HUES48 (cell line): ENCODE data around the gene HRAS.
"Not testable (repeated sequence)": the region's sequence is repeated elsewhere in the genome, so short reads cannot be mapped to it uniquely, and the experiment has no call there.

Experiments used
- H3K27ac ChIP-seq: one replicate; pipeline ENCODE4 v1.7.0; 2013; ENCODE audit warnings: low read depth, low read length, inconsistent platforms
- H3K27me3 ChIP-seq: 2 replicates; pipeline ENCODE4 v1.6.1; 2013; ENCODE audit warnings: mild to moderate bottlenecking, low read length; ENCODE audit not compliant: control insufficient read depth, insufficient read depth
- H3K36me3 ChIP-seq: 2 replicates; pipeline ENCODE4 v1.6.1; 2013; ENCODE audit warnings: low read length; ENCODE audit not compliant: control insufficient read depth, insufficient read depth
- H3K4me1 ChIP-seq: 2 replicates; pipeline ENCODE4 v1.6.1; 2013; ENCODE audit warnings: mild to moderate bottlenecking, low read length; ENCODE audit not compliant: control insufficient read depth, insufficient read depth
- H3K4me3 ChIP-seq: 2 replicates; pipeline ENCODE4 v1.5.1; 2013; ENCODE audit warnings: mild to moderate bottlenecking, low read depth, low read length
- H3K9ac ChIP-seq: 2 replicates; pipeline ENCODE4 v1.6.1; 2013; ENCODE audit warnings: mild to moderate bottlenecking, low read depth, low read length, moderate library complexity
- H3K9me3 ChIP-seq: 2 replicates; pipeline ENCODE4 v1.6.1; 2013; ENCODE audit warnings: low read length; ENCODE audit not compliant: control insufficient read depth, insufficient read depth

Gene HRAS

DNA sequence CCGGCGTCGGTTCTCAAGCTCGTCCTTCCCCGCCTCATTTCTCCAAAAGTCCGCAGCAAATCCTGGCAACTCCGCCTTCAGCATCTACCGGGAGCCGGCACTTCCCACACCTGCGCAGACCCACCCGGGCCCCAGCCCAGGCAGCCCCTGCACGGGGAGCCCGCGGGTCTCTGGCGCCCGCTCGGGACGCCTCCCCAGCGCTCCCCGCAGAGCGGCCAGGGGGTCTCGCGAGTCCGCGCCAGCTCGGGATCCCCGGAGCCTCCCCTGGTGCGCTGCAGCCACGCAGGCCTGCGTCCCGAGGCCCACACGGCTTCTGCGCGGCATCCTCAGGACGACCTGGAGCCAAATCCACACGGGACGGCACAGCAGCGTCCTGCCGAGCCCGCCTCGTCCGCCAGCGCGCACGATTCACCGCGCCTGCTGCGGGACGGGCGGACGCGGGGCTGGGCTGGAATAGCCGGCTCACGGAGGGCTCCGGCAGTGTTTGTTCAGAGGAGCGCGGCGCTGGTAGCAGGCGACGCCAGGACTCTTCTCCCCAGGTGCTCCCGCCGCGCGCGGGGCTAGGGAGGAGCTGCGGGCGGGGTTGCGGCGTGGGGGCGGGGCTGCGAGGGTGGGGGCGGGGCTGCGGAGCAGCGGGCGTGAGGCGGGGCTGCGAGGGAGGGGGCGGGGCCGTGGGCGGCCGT is 40.1 kb upstream of the HRAS start:
- peak overlapping the region; percentile 30; the same call in 1 of the 2 replicates for H3K9ac ChIP-seq
- peaks cover 6% of the 10 kb centered on the region; the same call in 1 of the 2 replicates for H3K36me3 ChIP-seq
- peak overlapping the region; percentile 76 for H3K4me3 ChIP-seq
- H3K9me3 ChIP-seq, result no peaks in the 10 kb centered on the region
- H3K4me1 ChIP-seq, result peaks cover 20% of the 10 kb centered on the region
- H3K27ac ChIP-seq, result peak overlapping the region; percentile 20
- peaks cover 16% of the 10 kb centered on the region for H3K27me3 ChIP-seq

DNA sequence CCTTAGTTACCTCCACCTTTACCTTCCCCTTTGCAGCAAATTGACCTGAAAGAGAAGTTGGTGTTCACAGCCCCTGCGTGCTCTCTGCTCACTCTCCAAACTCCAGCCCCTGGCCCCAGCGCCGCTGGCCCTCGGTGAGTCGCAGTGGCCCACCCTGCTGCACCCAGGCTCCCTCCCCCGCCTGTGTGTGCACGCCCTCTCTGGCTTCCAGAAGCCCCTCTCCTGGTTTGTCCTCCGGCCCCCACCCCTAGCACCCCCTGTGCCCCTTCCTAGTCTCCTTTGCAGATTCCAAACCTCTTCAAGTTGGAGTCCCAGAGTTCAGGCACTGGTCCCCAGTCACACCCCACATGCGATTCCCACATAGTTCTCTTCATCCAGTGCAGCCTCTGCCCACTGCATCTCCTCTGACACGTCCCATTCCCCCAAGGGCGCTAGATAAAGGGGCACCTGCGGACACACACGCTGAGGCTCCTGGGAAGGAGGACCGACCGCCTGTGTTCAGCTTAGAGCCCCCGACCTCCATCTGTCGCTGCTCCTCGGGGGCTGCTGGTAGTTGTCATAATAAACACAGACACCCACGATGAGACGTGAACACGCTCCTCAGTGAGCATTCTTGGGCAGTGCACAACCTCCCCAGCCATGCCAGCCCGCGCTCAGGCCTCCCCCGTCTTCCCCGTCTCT is 39.4 kb upstream of the HRAS start:
- no peaks in the 10 kb centered on the region for H3K9me3 ChIP-seq
- peaks cover 4% of the 10 kb centered on the region; the same call in 1 of the 2 replicates for H3K36me3 ChIP-seq
- peaks cover 20% of the 10 kb centered on the region for H3K4me1 ChIP-seq
- no peak overlapping the region for H3K9ac ChIP-seq
- peak overlapping the region; percentile 76 for H3K4me3 ChIP-seq
- peaks cover 16% of the 10 kb centered on the region for H3K27me3 ChIP-seq
- no peak overlapping the region for H3K27ac ChIP-seq

DNA sequence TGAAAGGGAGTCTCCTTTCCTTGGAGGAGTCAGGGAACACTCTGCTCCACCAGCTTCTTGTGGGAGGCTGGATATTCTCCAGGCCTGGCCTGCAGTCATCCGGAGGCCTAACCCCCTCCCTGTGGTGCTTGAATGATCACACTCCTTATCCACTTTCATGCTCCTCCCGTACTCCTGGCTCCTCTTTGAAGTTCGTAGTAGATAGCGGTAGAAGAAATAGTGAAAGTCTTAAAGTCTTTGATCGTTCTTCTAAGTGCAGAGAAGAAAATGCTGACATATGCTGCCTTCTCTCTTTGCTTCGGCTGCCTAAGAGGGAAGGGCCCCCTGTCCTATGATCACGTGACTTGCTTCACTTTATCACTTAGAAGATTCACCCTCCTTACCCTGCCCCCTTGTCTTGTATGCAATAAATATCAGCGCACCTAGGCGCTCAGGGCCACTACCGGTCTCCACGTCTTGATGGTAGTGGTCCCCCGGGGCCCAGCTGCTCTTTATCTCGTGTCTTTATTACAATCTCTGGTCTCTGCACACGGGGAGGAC is 38.7 kb upstream of the HRAS start:
- H3K9me3 ChIP-seq, H3K27ac ChIP-seq, H3K9ac ChIP-seq, H3K36me3 ChIP-seq: not testable (repeated sequence)
- Histone ChIP-seq H3K27me3 (peaks cover 16% of the 10 kb centered on the region), H3K4me1 (peaks cover 20% of the 10 kb centered on the region), H3K4me3 (0 out of 2 replicates have a peak overlapping the region, but pooled peaks have one; percentile 76)

DNA sequence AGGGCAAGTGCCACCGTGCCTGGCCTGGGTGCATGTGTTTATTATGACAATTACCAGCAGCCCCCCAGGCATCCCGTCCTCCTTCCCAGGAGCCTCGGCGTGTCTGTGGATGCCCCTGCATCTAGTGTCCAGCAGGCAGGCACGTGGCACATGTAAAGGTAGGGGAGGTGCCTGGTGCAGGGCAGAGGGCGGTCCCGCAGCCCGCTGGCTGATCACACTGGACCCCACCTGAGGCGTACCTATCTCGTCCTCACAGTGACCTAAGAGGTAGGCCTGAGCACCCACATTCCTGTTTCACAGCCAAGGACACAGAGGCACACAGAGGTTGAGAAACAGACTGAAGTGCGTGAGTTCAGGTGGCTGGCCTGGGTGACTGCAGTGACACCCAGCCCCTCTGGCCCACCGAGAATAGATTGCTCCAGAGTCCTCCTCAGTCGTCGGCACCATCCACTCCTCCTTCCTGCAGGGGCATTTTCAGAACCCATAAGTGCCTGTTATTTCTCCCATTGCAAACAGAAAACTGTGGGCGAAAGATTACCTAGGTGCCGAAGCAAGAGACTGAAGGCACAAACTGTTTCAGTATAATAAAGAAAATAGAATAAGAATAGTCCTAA is 37.9 kb upstream of the HRAS start:
- Histone ChIP-seq H3K4me3 (no peak overlapping the region), H3K9ac (no peak overlapping the region), H3K27ac (no peak overlapping the region), H3K4me1 (peaks cover 20% of the 10 kb centered on the region), H3K27me3 (peaks cover 16% of the 10 kb centered on the region), H3K36me3 (peaks cover under 1% of the 10 kb centered on the region; the same call in 1 of the 2 replicates), H3K9me3 (no peaks in the 10 kb centered on the region)

DNA sequence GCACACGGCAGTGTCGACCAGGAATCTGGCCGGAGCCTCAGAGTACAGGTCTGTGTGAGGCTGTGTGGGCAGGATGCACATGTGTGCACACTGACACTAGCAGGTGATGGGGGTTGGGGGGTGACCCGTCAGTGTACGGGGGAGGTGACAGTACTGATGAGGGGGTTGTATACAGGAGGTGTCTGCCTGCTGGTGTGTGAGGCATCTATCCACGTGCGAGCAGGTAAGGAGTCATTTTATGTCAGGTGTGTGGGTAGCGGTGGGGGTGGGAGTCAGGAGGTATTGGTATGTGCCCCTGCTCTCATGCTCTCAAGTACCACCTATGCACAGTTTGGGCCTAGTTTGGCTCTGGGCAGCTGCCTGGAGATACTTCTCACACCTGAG is 36.4 kb upstream of the HRAS start:
- Histone ChIP-seq H3K4me1 (peaks cover 14% of the 10 kb centered on the region), H3K9me3 (no peaks in the 10 kb centered on the region), H3K27ac (peak overlapping the region; percentile 67), H3K27me3 (peaks cover 16% of the 10 kb centered on the region), H3K9ac (no peak overlapping the region), H3K4me3 (no peak overlapping the region), H3K36me3 (no peaks in the 10 kb centered on the region)

DNA sequence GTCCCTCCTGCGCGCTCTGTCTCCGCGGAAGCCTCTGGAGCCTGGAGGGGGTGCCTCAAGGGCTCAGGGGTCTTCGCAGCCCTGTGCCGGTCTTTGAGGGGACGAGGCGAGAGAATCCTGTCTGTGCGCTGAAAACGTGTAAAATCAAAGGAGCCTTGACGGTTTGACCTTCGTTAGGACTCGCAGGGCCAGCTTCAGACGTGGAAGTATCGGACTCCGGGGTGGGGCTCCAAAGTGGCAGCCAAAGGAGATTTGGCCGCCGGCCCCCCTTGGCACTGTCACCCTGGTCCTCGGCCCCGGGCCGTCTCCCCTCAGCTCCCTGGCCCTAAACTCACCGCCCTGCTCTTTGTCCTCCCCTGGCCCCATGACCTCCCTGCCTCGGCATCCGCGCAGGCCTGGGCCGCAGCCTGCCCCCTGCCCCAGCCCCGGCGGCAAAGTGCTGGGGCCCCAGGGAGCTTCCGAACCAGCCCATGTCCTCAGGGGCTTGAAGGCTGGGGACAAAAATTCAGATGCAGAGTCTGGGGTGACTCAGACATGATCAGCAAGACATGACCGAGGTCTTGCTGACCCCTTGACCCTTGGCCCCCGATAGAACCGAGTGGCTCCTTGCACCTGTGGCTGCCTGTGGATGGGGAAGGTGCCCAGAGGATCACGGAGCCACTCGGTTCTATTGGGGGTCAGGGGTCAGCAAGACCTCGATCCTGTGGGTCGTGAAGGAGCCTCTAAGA is 33.9 kb upstream of the HRAS start:
- Histone ChIP-seq H3K4me1 (peaks cover 12% of the 10 kb centered on the region), H3K9ac (no peak overlapping the region), H3K4me3 (peak overlapping the region; percentile 62), H3K36me3 (no peaks in the 10 kb centered on the region), H3K27ac (no peak overlapping the region), H3K27me3 (peaks cover 3% of the 10 kb centered on the region), H3K9me3 (no peaks in the 10 kb centered on the region)

DNA sequence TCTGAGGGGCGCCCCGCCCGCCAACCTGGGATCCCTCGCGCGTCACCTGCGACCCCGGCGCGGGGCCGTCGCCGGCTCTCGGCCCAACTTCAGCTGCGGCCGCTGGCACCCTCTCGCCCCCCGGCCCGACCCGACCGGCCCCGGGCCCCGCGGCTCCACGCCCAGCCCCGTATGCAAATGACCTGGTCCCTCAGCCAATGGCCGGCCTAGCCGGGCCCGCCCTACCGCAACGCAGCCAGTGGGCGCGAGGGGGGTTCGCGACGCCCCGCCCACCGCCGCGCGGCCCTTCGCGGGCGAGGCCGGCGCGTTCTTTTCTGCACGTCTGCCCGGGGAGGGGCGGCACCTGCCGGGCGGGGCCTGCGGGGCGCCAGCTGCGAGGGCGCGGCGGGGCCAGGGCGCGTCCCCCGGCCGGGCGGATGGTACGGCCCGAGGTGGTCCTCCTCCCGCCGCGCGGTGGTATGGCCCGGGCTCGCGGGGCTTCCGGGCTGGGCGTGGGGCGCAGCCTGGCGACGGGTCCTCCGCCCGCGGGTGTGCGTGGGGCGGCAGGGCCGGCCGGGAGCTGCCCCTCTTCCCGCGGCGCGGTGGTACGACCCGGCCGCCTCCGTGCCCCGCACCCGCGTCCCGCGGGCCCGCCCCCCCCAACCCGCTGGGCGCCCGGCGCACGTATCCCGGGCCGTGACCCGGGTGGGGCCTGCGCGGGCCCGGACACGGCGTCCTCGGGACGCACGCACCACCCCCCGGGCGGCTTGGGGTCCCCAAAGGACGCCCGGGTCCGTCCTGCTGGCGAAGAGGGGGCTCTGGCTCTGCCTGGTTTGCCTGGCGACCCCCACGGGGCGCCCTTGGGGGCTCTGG is 33.2 kb upstream of the HRAS start:
- Histone ChIP-seq H3K9ac (no peak overlapping the region), H3K27ac (no peak overlapping the region), H3K36me3 (peaks cover 7% of the 10 kb centered on the region), H3K4me3 (peak overlapping the region; percentile 64), H3K4me1 (peaks cover 9% of the 10 kb centered on the region), H3K9me3 (no peaks in the 10 kb centered on the region), H3K27me3 (no peaks in the 10 kb centered on the region; the same call in 1 of the 2 replicates)

DNA sequence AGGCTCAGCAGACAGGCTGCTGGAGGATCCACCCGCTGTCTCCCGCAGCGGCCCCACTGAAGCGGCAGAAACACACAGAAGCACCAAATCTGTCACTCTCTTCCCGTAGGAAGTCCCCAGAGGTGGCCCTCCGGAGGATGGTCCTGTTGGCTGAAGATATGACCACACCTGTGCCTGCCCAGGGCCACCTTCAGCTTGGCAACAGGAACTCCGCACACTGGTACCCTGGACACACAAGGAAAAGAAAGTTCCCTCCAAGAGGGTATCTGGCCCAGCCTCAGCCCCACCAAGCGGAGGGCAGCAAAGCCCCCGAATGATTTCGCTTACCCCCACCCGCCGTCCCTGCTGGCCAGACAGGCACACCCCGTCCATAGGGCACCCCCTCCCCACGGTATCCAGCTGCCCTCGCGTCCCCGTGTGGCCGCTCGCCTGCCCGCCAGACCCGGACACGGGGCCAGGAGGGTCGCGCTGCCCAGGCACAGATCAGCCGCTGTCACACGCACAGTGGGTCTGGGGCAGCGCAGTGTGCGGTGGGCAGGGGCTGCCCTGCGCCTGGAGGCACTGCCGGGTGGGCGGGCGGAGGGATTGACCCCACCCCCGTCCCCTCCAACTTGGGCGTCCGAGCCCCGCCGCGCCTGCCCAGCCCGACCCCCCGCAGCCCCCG is 32.4 kb upstream of the HRAS start:
- H3K27me3 ChIP-seq, result no peaks in the 10 kb centered on the region; the same call in 1 of the 2 replicates
- peaks cover 9% of the 10 kb centered on the region for H3K4me1 ChIP-seq
- H3K36me3 ChIP-seq, result peaks cover 15% of the 10 kb centered on the region
- H3K9ac ChIP-seq, result no peak overlapping the region
- H3K27ac ChIP-seq, result no peak overlapping the region
- H3K4me3 ChIP-seq, result peak overlapping the region; percentile 64
- no peaks in the 10 kb centered on the region for H3K9me3 ChIP-seq

DNA sequence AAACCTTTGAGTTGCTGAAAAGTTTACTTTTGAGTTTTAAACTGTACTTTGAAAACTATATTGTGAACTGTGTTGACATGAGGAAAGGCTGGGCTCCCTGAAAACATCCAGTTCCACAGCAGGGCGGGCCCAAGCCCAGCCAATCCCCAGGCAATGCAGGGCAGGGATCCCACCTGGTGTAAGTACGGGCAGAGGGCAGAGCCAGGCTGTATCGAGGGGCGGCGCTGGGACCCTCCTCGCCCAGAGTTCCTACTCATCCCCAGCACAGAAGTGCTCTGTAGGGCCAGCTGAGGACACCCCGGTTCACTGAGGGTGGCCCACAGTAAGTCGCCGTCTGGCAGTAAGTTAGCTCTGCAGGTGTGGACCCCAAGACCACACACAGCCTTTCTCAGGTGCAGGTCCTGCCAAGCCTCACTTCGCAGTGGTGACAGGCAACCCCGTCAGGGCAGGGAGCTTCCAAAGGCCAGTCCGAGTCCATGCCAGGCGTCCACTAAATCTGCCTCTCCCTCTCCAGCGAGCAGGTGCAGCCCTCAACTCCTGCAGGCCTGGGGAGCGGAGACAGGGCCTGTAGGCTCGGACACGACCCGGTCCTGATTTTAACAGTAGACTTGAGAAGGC is 31.7 kb upstream of the HRAS start:
- Histone ChIP-seq H3K27ac (no peak overlapping the region), H3K27me3 (no peaks in the 10 kb centered on the region; the same call in 1 of the 2 replicates), H3K9ac (no peak overlapping the region), H3K4me1 (peaks cover 9% of the 10 kb centered on the region), H3K9me3 (no peaks in the 10 kb centered on the region), H3K4me3 (peak overlapping the region; percentile 64; the same call in 1 of the 2 replicates), H3K36me3 (peaks cover 15% of the 10 kb centered on the region)
